ENCODE measurements around the gene PDE6C. TPM values are rescaled to one million over a fixed set of nuclear protein-coding genes. Genes with fewer than 3 reads are reported as not detected.

The PDE6C gene
- polyA plus RNA-seq, 1 experiment: not detected

DNA sequence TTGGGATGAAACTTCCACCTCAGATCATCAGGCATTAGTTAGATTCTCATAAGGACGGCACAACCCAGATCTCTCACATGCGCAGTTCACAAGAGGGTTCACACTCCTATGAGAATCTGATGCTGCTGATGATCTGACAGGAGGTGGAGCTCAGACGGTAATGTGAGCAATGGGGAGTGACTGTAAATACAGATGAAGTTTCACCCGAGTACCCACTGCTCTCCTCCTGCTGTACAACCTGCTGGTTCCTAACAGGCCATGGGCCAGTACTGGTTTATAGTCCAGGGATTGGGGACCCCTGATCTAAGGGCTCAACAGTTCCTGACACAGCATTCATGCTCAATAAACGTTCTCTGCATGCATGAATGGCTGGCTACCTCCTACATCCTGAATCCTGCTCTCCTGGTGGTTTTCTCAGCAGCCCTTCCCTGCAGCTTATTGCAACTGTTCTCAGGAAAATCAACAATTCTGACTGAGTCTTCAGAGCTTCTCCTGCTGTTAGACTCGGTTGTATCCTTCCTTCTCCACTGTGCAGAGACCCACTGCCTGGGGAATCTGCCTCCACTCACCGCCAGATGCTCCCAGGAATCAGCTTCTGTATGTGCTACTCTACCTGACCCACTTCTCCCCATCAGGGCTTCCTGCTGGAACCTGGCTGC lies 17.4 kb downstream of the PDE6C start:
- ChIA-PET CTCF (interaction anchor here (0.6 kb wide), 1 partner anchor 261 kb away, joined by 3 read pairs; no protein-coding TSS in a partner anchor), POLR2A (no interaction called here)
- TF ChIP-seq CTCF (IDR thresholded peaks at IDR 0.05; ENCODE audit: low read depth, low read length): no peak
- no peaks in the 10 kb centered on the region for H3K9me3 ChIP-seq (ENCODE audit: control insufficient read depth, insufficient read depth, low read length)
- H3K27me3 ChIP-seq (ENCODE audit: control insufficient read depth, insufficient read depth, low read length): peaks cover 11% of the 10 kb centered on the region
- no peak overlapping the region for H3K27ac ChIP-seq (ENCODE audit: low read depth, low read length)
- no peak for DNase-seq (ENCODE audit: low read depth, low spot score)
- H3K4me3 ChIP-seq (ENCODE audit: low read depth, low read length): no peak overlapping the region

- Histone ChIP-seq H3K27ac (ENCODE audit: low read depth, low read length) (no peak overlapping the region), H3K9me3 (ENCODE audit: control insufficient read depth, insufficient read depth, low read length) (no peaks in the 10 kb centered on the region), H3K27me3 (ENCODE audit: control insufficient read depth, insufficient read depth, low read length) (peaks cover 12% of the 10 kb centered on the region), H3K4me3 (ENCODE audit: low read depth, low read length) (no peak overlapping the region)
- no peak for DNase-seq (ENCODE audit: low read depth, low spot score)
- ChIA-PET POLR2A (no interaction called here), CTCF (no interaction called here)
- TF ChIP-seq CTCF (IDR thresholded peaks at IDR 0.05; ENCODE audit: low read depth, low read length): no peak
These were observed 18.6 kb downstream of the PDE6C start for GRCh38 chr10:93630625-93631557.

DNA sequence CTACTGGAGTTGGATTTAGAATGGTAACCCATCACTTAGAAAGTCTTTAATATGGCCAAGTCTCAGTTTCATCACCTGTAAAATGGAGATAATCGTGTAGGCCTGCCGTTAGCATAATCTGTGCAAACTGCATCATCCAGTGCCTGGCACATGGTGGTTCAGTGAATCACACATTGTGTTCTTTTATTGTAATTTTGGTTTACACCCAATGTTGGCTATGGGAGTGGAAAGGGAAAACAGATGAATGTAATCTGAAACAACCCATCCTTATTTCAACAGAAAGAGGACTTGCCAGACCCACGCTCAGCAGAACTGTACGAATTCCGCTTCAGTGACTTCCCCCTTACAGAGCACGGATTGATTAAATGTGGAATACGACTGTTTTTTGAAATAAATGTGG lies 27.5 kb downstream of the PDE6C start:
- Histone ChIP-seq H3K9me3 (ENCODE audit: control insufficient read depth, insufficient read depth, low read length) (no peaks in the 10 kb centered on the region), H3K27me3 (ENCODE audit: control insufficient read depth, insufficient read depth, low read length) (peaks cover 11% of the 10 kb centered on the region), H3K27ac (ENCODE audit: low read depth, low read length) (no peak overlapping the region), H3K4me3 (ENCODE audit: low read depth, low read length) (no peak overlapping the region)
- DNase-seq (ENCODE audit: low read depth, low spot score): no peak
- POLR2A ChIA-PET: no interaction called here
- CTCF ChIA-PET: no interaction called here
- TF ChIP-seq CTCF (IDR thresholded peaks at IDR 0.05; ENCODE audit: low read depth, low read length): no peak

DNA sequence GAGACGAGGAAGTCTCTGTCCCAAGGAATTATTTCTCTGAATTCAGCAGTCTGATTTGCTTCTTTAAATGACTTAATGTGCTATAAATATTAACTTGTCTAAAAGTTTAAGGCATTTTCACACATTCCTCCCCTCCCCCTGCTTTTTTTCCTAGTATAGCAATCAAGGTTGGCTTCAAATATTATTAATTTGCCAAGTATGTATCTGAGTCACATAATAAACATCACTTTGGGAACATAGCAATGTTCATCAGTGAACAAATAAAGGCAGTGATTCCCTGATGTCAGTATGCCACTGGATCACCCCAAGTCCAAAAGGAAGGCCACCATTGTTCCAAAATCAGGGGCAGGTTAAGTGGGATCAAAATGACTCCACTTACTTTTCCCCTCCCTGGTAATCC lies 40.5 kb downstream of the PDE6C start:
- DNase-seq (ENCODE audit: low read depth, low spot score): no peak
- POLR2A ChIA-PET: no interaction called here
- Histone ChIP-seq H3K27ac (ENCODE audit: low read depth, low read length) (no peak overlapping the region), H3K27me3 (ENCODE audit: control insufficient read depth, insufficient read depth, low read length) (no peaks in the 10 kb centered on the region), H3K9me3 (ENCODE audit: control insufficient read depth, insufficient read depth, low read length) (no peaks in the 10 kb centered on the region), H3K4me3 (ENCODE audit: low read depth, low read length) (no peak overlapping the region)
- no peak for TF ChIP-seq CTCF (IDR thresholded peaks at IDR 0.05; ENCODE audit: low read depth, low read length)
- CTCF ChIA-PET: no interaction called here

DNA sequence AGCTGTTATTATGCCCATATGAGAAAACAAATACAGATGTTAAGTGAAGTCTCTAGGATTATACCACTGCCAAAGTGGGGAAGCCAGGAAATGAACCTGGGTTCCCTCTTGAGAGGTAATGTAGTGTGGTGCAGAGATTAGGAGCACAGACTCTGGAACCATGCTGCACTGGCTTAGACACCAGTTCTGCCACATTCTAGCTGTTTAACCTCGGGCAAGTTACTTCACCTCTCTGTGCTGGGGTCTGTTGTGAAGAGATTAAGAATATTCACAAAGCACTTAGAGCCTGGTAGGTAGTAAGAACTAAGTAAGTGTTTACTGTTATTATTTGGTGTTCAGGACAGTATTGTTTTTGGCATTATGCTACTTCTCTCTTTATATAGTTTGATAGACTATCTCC lies 41.9 kb downstream of the PDE6C start:
- CTCF ChIA-PET: interaction anchor here (1.0 kb wide), 1 partner anchor 666 kb away, joined by 4 read pairs; no protein-coding TSS in a partner anchor
- Histone ChIP-seq H3K27ac (ENCODE audit: low read depth, low read length) (no peak overlapping the region), H3K9me3 (ENCODE audit: control insufficient read depth, insufficient read depth, low read length) (no peaks in the 10 kb centered on the region), H3K4me3 (ENCODE audit: low read depth, low read length) (no peak overlapping the region), H3K27me3 (ENCODE audit: control insufficient read depth, insufficient read depth, low read length) (no peaks in the 10 kb centered on the region)
- TF ChIP-seq CTCF (IDR thresholded peaks at IDR 0.05; ENCODE audit: low read depth, low read length): no peak
- DNase-seq (ENCODE audit: low read depth, low spot score): no peak
- POLR2A ChIA-PET: no interaction called here

Data from AG04450 (cell line).